Body of pancreas (tissue), 4 donors: ENCODE results near the gene KRTAP2-4.

Source experiments
- POLR2A ChIP-seq, 3 donors: fragments of 450-650 bp; IDR thresholded peaks; one replicate each; pipeline ENCODE4 v1.6.1; 2016; ENCODE audit warnings: antibody characterized with exemption in 3 of 3, mild to moderate bottlenecking in 2 of 3
- TF ChIP-seq, protein P1 (sequence below), 7 experiments: fragments of 450-650 bp in 4 of 7; fragments of 200-600 bp in 3 of 7; sonication (generic) in 3 of 7; IDR thresholded peaks; one replicate each; pipeline ENCODE4 v1.5.1; 2016 to 2019; ENCODE audit warnings: antibody characterized with exemption in 7 of 7

DNA sequence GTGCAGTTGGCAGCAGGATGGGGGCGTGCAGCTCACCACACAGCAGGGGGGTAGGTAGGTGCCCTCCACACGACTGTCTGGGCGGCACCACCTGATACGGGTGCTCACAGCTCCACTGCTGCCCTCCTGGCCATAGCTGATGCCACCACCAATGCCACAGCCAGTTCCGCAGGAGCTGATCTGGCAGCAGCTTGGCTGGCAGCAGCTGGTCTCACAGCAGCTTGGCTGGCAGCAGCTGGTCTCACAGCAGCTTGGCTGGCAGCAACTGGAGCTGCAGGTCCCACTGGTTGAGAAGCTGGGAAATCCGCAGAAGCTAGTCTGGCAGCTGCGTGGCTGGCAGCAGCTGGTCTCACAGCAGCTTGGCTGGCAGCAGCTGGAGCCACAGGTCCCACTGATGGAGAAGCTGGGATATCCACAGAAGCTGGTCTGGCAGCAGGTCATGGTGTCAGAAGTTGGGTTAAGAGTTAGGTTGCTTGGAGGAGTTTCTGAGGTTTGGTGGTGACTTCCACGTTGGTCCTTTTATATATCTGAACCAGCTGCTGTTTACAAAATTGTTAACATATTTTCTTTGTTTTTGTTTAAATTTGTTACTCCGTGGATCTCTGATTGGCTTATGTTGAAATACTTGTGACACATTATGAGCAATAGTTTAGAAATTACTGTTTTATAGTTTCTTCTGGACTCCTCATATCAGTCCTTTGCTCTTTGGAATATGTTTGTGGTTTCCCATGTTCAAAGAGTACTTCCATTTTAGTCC is 38.8 kb downstream of the KRTAP2-4 start, which contains the start of gene KRTAP1-5:
- TF ChIP-seq, protein P1, sequence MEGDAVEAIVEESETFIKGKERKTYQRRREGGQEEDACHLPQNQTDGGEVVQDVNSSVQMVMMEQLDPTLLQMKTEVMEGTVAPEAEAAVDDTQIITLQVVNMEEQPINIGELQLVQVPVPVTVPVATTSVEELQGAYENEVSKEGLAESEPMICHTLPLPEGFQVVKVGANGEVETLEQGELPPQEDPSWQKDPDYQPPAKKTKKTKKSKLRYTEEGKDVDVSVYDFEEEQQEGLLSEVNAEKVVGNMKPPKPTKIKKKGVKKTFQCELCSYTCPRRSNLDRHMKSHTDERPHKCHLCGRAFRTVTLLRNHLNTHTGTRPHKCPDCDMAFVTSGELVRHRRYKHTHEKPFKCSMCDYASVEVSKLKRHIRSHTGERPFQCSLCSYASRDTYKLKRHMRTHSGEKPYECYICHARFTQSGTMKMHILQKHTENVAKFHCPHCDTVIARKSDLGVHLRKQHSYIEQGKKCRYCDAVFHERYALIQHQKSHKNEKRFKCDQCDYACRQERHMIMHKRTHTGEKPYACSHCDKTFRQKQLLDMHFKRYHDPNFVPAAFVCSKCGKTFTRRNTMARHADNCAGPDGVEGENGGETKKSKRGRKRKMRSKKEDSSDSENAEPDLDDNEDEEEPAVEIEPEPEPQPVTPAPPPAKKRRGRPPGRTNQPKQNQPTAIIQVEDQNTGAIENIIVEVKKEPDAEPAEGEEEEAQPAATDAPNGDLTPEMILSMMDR (IDR thresholded peaks at IDR 0.05): no peak
- TF ChIP-seq POLR2A (IDR thresholded peaks at IDR 0.05): no peak
